ENCODE measurements around the gene SPON1. TPM values are rescaled to one million over a fixed set of nuclear protein-coding genes. Genes with fewer than 3 reads are reported as not detected.

The SPON1 gene
- total RNA-seq, 6 experiments from 2014 or later = not detected

GRCh38 chr11:14021738-14022137 lies 59.2 kb downstream of the SPON1 start:
- no peak for DNase-seq
- Mint-ChIP-seq H3K27me3 (ENCODE audit: insufficient read depth) (peaks cover 7% of the 10 kb centered on the region), H3K36me3 (ENCODE audit: low read depth) (no peaks in the 10 kb centered on the region), H3K4me3 (no peak overlapping the region), H3K4me1 (ENCODE audit: low read depth) (no peaks in the 10 kb centered on the region), H3K27ac (no peak overlapping the region), H3K9me3 (no peaks in the 10 kb centered on the region)
- TF ChIP-seq CTCF (IDR thresholded peaks at IDR 0.05) = no peak

- H3K27ac Mint-ChIP-seq = no peak overlapping the region
- DNase-seq = no peak
- H3K9me3 Mint-ChIP-seq = no peaks in the 10 kb centered on the region
- peaks cover 9% of the 10 kb centered on the region for H3K27me3 Mint-ChIP-seq (ENCODE audit: insufficient read depth)
- no peak for TF ChIP-seq CTCF (IDR thresholded peaks at IDR 0.05)
- no peak overlapping the region for H3K4me3 Mint-ChIP-seq
- H3K4me1 Mint-ChIP-seq (ENCODE audit: low read depth) = no peaks in the 10 kb centered on the region
- no peaks in the 10 kb centered on the region for H3K36me3 Mint-ChIP-seq (ENCODE audit: low read depth)
Observed at GRCh38 chr11:14022251-14022650, 59.7 kb downstream of the SPON1 start.

DNA sequence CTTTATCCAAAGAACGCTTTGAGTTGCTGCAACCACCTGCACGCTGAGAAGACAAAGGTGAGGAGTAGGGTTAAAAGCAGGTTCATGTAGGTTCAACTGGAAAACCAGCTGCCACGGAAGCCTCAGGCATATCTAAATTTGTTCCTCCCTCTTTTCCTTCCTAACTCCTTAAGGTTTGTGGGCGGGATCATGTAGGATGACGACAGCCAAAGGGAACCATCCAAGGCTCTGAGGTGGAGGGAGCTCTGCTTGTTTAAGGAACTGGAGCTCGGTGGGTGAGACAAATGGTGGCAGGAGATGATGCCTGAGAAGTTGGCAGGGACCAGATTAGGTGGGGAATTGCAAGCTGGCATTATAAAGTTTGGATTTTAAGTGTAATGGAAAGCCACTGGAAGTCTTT lies 60.3 kb downstream of the SPON1 start:
- no peak overlapping the region for H3K4me3 Mint-ChIP-seq
- H3K9me3 Mint-ChIP-seq = no peaks in the 10 kb centered on the region
- no peaks in the 10 kb centered on the region for H3K36me3 Mint-ChIP-seq (ENCODE audit: low read depth)
- no peaks in the 10 kb centered on the region for H3K4me1 Mint-ChIP-seq (ENCODE audit: low read depth)
- no peak for TF ChIP-seq CTCF (IDR thresholded peaks at IDR 0.05)
- DNase-seq = no peak
- H3K27me3 Mint-ChIP-seq (ENCODE audit: insufficient read depth) = peaks cover 9% of the 10 kb centered on the region
- H3K27ac Mint-ChIP-seq = no peak overlapping the region

DNA sequence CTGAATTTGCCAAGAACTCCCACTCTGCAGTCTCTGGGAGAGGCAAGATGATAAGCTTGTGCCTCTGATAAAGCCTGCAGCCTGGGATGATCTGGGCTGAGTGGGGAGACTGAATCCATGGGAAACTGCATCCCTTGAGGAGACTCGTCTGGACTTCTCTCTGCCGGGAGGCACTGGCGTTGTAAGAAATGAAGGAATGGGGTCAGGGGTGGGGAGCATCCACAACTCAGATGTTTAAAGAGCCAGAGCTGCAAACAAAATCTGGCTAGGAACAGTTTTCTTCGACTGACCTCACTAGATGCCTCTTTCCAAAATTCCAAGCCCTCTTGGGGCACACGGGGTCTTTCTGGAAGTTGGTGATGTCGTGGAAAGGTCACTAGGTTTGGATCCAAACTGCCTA lies 64.4 kb downstream of the SPON1 start:
- no peak for TF ChIP-seq CTCF (IDR thresholded peaks at IDR 0.05)
- Mint-ChIP-seq H3K4me3 (no peak overlapping the region), H3K9me3 (no peaks in the 10 kb centered on the region), H3K4me1 (ENCODE audit: low read depth) (peaks cover 8% of the 10 kb centered on the region; the same call in 1 of the 2 replicates), H3K27me3 (ENCODE audit: insufficient read depth) (peaks cover 8% of the 10 kb centered on the region), H3K36me3 (ENCODE audit: low read depth) (no peaks in the 10 kb centered on the region), H3K27ac (no peak overlapping the region)
- no peak for DNase-seq

- H3K4me3 Mint-ChIP-seq = no peak overlapping the region
- TF ChIP-seq CTCF (IDR thresholded peaks at IDR 0.05) = no peak
- no peak overlapping the region for H3K27ac Mint-ChIP-seq
- DNase-seq = no peak
- H3K36me3 Mint-ChIP-seq (ENCODE audit: low read depth) = no peaks in the 10 kb centered on the region
- no peaks in the 10 kb centered on the region for H3K9me3 Mint-ChIP-seq
- peaks cover 8% of the 10 kb centered on the region for H3K27me3 Mint-ChIP-seq (ENCODE audit: insufficient read depth)
- peaks cover 8% of the 10 kb centered on the region; the same call in 1 of the 2 replicates for H3K4me1 Mint-ChIP-seq (ENCODE audit: low read depth)
Observed at GRCh38 chr11:14027525-14027924, 65.0 kb downstream of the SPON1 start.

GRCh38 chr11:14029440-14029839 lies 66.9 kb downstream of the SPON1 start:
- no peak for TF ChIP-seq CTCF (IDR thresholded peaks at IDR 0.05)
- H3K27ac Mint-ChIP-seq = no peak overlapping the region
- H3K27me3 Mint-ChIP-seq (ENCODE audit: insufficient read depth) = peaks cover 8% of the 10 kb centered on the region
- H3K4me1 Mint-ChIP-seq (ENCODE audit: low read depth) = peaks cover 8% of the 10 kb centered on the region; the same call in 1 of the 2 replicates
- no peak for DNase-seq
- H3K9me3 Mint-ChIP-seq = no peaks in the 10 kb centered on the region
- H3K36me3 Mint-ChIP-seq (ENCODE audit: low read depth) = no peaks in the 10 kb centered on the region
- H3K4me3 Mint-ChIP-seq = no peak overlapping the region
